NCI-H146 treated with DMSO at 0.1 percent for 48 hours (cell line): ENCODE data around the gene ACTR8.
A peak's percentile ranks its signal among the peaks of the same experiment; 100 is the strongest.

Experiments used
- DNase-seq: peaks from one replicate; lab custom pipeline; 2025; ENCODE audit not compliant: unreplicated experiment; lab: John Stamatoyannopoulos, UW

ACTR8 gene

DNA sequence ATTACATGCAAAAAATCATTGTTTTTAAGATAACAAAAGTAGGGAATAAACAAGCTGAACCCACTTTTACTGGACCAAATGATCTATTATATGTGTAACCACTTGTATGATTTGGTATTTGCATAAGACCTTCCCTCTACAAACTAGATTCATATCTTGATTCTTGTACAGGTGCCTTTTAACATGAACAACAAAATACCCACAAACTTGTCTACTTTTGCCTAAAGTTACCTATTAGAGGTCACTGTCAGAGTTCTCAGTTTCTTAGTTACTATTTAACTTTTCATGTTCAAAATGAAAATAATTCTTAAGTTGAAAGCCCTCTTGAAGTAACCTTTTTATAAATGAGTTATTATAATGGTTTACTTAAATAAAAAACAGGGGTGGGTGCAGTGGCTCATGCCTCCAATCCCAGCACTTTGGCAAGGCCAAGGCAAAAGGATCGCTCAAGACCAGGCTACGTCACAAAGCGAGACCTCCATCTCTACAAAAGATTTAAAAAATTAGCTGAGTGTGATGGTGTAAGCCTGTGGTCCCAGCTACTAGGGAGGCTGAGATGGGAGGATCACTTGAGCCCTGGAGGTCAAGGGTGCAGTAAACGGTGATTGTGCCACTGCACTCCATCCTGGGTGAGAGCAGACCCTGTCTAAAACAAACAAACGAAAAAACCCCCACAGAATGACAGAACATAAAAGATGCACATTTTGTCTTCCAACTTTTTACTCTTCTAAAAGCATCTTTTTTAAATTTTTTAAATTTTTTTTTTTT, 16.0 kb downstream of the ACTR8 start:
- DNase-seq, result no peak

DNA sequence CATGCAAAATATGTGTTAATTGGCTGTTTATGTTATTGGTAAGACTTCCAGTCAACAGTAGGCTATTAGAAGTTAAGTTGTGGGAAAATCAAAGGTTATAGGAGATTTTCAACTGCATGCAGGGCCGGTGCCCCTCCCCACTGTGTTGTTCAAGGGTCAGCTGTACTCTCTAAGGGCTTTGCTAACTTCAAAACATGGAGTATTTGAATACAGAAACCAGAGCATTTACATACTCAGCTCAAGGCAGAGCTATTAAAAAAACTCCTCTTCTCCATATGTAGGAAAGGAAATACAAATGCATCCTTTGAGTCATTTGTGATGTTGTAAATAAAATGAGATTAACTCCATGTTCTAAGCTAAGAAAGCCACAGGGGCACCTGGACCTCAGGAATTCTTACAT, 18.8 kb downstream of the ACTR8 start:
- no peak for DNase-seq

DNA sequence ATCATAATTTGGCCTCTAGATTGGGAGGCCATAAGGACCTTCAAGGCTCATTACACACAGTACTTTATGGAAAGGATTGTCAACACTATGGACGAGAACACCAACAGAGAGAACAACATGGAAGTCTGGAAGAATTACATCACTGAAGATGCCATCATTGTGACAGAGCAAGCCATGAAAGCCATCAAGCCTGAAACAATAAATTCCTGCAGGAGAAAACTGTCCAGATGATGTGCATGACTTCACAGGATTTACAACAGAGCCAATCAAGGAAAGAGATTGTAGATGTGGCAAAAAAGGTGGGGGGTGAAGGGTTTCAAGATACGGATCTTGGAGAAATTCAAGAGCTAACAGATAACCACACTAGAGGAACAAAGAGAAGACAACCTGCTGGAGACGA, 19.7 kb downstream of the ACTR8 start:
- DNase-seq, result no peak

DNA sequence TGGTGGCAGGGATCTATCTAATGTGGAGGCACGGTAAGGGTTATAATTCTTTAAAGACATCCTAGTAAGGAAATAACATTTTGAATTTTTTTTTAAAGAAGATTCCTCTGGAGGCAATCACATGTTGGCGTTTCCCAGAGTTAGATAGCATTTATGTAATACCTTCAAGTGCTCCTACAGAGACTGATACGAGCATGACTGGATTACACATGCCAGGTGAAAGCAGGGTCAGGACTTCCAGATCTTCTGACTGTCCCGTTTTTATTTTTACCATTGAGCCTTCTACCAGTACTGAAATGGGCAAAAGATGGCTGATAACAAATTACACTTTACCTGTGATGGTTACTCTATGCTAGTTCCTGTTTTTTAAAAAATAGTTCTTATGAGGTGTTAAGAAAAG, 21.8 kb downstream of the ACTR8 start:
- DNase-seq, result no peak

DNA sequence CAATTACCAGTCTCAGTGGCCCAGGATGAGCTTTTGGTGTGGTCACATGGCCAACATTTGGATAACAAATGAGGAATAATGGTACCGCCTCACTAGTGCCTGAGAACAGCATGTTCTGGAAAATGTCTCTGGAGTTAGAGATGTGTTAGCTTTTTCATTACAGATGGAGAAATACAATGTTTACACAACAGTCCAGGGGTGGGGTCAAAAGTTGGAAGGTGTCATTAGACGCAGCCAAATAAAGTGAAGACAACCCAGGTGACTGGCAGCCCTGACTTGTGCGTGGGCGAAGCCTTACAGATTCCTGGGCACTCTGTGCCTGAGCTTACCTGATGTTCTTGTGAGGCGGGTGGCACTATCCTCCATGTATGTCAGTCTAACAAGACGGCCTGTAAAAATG, 22.8 kb downstream of the ACTR8 start:
- DNase-seq, result no peak

DNA sequence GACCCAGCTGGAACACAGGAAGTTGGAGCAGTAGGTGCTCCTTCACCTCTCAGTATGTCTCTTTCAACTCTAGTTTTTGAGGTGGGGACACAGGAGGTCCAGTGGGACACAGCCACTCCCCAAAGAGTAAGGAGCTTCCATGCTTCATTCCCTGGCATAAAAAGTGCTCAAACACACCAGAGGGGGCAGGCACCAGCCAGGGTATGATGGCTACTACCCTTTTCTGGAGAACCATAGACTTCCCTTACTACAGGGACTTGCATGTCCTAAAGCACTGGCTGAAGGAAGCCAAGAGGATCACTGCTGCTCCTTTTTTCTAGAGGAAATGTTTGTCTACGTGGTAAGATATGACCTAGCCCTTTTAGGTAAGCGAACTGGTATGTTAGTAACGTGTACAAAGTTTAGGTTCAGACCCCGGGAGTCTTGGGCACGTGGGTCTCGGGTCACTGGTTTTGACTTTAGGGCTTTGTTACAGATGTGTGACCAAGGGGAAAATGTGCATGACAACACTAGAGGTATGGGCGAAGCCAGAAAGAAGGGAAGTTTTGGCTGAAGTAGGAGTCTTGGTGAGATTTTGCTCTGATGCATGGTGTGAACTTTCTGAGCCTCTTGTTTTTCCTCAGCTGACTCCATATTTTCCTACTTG, 23.7 kb downstream of the ACTR8 start:
- no peak for DNase-seq

DNA sequence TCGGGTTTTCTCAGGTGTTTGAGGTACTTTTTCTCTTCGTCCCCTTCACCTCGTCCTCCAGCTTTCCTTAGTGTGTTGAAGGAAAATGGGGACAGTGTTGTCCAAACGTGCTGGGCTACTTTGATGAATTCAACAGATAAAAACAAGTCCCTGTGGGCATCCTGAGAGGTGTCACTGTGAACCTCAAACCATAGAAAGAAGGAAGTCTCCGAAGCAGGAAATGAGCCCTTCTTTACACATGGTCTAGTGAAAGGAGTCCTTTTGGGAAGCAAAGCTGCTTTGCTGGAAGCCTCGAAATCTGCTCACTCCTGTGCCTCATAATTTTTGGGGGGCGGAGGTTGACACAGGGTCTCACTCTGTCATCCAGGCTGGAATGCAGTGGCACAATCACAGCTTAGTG, 25.0 kb downstream of the ACTR8 start:
- no peak for DNase-seq

DNA sequence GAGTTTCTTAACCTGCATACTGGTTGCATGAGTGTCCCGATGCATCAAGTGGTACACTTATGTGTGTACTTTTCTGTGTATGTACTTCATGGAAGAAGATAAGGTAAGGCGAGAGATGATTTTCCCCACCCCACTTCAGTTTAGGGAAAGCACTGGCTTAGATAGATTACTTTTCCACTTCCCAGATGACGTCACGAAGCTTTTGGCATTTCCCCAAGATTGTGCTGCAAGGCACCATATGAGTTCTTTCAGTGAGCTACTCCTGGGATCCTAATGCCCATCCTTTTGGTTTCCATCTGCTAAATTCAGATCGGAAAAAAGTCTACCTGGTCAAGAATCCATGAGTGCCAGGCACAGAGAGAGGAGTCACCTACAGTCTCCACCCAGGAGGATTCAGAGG, 31.1 kb downstream of the ACTR8 start:
- no peak for DNase-seq

DNA sequence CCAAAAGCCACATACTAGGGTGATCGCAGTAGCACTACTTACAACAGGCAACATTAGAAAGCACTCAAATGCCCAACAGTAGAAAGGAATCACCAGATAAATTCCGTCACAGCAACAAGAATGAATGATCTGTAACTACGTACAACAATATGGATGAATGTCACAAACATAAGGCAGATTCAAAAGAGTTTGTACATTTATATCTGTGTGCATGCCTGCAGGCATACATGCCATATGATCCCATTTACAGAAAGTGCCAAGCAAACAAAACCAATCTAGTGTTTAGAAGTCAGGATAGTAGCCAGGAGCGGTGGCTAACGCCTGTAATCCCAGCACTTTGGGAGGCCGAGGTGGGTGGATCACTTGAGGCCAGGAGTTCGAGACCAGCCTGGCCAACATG, 32.0 kb downstream of the ACTR8 start:
- DNase-seq, result no peak

DNA sequence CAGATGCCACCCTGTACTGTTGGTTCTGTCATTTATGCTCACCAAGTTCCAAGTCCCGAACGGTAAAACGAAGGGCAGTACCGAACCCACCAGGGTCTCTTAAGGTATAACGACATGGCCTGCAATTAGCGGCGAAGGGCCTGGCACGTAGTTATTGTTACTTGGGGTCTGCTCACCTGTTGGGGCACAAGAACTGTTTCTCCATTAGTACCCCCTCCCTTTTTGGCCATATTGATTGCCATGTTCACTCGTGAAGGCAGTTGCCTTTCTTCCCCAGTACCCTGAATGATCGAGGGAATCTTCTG, 35.1 kb downstream of the ACTR8 start:
- DNase-seq, result no peak

DNA sequence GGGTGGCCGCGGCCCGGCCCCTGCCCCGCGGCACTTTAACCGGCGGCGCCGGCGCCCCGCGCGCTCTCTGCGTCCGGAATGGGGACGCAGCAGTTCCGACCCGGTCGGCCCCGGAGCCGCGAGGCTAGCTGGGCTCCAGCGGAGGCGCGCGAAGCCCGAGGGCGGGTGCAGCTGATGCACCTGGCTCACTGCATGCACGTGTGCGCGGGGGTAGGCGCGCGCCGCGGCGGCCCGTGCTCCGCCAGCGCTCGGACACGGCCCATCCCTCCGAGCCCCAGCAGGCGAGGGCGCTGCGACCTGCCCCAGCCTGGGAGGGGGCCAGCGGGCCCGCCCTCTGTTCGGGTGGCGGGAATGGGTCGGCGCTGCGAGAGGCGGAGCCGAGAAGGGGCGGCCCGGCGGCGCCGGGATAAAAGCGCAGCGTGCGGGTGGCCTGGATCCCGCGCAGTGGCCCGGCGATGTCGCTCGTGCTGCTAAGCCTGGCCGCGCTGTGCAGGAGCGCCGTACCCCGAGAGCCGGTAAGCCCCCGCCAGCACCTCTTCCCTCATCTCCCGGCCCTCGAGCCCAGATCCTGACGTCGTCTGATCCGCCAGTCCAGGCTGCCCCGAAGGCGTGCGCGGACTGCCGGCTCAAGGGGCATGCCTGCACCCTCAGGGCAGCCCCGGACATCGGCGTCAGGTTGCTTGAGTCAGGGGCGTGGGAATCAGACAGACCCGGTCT, 35.7 kb downstream of the ACTR8 start, which contains the start of the genes CHDH and IL17RB:
Gene CHDH (minus strand): TSS at position 286 of the 717 bp plus-strand sequence. CDS start 22,411 bp downstream, outside the sequence.
Gene IL17RB (plus strand): TSS at position 435 of the 717 bp plus-strand sequence. CDS start 21 bp downstream, at position 456.
- peak; percentile 56 for DNase-seq

DNA sequence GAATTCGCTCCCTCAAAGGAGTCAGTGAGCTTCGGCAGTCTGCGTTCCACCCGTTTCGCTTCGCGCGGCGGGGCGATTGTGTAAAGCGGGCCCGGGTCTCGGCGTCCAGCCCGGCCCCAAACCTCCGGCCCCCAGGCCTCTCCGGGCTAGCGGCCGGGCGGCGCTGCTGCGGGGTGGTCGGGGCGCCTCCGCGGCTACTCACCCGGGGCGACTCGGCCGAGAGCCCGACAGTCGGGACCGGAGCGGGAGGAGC, 36.1 kb downstream of the ACTR8 start:
- DNase-seq, result no peak

DNA sequence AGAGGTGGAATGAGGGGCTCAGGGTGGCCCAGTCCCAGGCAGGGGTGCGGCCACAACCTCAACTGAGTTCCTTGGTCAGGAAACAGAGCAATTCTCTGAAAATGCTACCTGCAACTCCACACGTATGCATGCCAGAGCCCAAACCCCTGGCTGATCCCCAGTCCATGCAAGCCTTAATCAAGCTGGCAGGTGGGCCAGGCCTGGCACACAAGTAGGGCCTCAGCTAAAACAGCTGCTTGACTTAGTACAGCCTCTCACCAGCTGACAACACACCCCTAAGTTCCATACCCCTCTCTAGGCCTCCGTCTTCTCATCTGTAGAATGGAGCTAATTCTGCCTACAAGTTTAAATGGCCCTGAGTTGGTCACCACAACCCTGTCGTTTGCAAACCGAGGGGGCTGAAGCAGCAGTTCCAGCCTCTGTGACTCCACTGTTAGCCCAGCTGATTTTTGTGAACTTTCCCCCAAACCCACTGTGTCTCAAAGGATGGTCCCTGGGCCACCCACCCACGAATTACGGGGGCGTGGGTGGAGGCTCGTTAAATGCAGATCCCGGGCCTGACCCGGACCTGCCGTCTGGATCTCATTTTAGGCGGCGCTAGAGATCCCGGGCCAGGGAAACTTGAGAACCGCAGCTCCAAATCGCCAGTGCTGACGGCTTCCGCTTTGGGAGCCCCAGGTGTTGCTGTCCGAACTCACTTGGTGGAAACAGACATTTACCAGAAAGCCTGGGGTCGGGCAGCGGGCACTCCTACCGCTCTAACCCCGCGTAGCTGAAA, 36.7 kb downstream of the ACTR8 start:
- DNase-seq, result no peak

DNA sequence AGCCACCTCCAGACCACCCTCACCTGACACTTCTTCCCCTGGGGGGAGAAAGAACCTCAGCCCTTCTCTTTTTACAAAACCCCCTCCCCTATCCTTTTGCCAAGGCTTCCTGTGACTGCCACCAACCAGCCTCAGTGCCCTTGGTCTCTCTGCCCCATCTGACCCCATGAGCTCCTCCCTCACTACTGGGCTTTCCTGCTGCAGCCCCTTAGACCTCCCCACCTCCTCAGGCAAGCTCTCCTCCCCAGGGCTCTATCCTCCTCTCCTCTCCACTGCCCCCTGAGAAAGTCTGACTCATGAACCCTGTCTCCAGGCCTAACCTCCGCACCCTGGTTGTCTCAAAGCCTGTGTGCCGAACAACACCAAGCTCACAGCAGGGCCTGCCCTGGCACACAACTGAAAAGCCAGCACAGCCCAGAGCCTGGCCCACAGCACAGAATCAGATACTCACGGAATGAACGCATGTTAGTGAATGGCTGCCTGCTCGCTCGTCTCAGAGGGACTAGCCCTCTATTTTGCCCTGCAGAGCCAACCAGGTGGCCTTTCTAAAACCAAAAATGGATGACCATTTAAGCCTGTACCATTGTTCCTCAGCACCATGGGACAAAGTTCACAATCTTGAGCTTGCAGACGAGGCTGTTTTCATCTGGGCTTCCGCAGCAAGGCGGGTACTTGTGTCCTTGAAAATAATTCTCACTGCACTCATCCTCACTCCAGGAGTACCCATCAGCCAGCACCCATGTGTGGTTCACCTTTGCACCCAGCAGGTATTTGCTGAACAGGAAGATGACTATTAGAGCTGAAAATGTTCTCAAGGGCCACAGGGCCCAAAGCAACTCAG, 37.5 kb downstream of the ACTR8 start:
- DNase-seq, result no peak

DNA sequence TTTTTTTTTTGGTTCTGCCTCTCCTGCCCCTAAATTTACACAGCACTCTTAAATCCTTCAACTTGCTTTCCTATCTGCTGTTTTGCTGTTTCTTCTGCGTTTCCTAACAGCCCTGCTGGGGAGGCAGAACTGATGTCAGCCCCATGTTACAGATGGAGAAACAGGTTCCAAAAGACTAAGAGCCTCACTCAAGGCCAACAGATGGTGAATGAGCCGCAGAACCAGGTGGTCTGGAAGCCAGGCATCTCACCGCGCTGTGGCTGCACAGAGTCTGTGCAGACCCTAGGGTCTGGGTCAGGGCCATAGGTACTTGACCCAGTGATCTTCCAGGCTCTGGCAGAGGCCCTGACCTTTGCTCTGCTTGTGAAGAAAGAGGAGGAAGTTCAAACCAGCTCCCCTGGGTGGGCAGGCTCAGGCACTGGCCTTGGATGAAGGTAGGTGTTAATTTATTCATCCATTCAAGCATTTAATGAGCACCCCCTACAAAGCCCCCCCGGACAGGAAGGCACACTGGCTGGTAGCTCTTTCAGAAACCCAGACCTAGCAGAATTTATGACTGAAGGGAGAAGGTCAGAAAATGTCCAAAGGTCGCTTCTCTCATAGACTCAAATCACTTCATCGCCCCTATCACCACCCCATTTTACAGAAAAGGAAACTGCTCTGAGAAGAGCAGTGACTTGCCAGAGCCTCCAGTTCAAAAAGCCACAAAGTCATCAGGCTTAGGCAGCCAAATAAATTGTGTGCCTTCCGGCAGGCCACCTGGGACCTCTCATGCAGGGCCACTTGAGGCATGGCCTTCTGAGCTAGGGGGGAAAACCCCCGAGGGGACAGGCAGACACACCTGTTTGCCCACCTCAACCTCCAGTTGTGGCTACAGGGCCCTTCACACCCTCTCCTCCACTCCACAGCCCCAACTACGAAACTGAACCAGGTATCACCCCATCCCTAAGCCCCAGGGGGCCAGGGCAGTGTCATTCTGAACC, 38.5 kb downstream of the ACTR8 start:
- no peak for DNase-seq

DNA sequence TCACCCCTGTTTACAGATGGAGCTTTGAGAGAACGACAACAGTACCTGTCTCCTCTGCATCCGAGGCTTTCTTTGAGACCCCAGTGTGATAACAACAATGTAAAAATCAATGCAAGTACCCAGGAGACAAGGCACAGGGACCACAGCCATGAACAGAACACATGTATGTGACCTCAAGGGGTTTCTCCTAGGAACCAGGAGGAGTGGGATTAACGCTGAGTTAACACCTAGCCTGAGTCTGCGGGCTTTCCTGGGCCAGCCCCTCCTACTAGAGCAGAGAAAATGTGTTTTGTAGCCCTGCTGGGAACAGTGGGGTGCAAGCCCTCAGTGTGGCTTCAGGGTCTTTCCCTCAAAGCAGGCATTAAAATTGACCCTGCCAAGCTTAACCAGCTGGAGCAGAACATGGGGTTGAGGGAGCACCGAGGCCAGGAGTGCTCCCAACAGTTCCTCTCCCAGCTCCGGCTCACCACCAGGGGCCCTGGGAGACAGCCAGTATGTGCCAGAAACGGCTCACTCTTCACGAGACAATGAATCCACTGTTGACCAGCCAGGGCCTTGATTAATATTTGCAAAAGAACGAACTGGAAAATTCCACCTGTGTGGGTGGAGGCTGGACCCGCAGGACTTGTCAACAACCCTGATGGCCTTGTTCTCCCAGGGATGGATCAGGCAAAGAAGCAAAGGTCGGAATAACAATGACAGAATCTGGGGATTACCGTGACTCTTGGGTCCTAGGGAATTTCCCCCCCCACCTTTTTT, 39.3 kb downstream of the ACTR8 start:
- no peak for DNase-seq

DNA sequence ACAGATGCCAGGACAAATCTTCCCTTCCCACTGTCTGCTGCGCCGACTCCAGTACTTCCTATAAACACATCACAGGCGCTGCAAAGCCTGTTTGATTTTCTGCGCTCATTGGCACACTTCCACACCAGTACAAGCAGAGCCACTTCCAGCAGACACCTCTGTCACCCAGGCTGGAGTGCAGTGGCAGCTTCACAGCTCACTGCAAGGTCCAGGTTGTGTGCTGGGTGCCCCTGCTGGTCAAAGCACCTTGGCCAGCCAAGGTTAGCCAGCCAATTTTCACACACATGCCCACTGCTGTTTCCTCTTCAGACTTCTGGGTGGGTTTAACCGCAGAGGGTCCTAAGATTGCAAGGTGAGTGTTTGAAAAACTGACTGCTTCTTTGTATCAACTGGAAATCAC, 40.7 kb downstream of the ACTR8 start:
- DNase-seq, result no peak

DNA sequence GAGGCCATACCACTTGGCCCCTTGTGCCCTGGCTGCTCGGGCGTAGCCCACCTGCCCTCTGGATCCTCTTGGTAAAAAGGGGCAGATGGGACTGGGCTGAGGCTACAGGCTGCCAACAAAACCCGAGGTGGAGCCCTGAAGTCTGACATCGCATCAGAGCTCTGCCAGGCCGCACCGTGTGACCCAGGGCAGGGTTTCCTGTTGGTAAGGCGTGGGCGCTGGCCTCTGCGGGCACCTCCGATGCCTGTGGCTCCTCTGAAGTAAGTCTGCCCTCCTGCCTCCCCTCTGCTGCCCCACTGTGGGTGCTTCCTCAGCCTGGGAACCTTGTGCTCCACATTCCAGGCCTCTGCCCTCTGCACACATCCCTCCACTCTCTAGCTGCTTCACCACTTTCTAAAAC, 44.6 kb downstream of the ACTR8 start:
- DNase-seq, result no peak
